NCI-H748 treated with DMSO at 0.1 percent for 48 hours (cell line): ENCODE measurements around the gene SUPT5H.

Experiments
- DNase-seq: peaks from one replicate; lab custom pipeline; 2025; lab: John Stamatoyannopoulos, UW

Gene SUPT5H

DNA sequence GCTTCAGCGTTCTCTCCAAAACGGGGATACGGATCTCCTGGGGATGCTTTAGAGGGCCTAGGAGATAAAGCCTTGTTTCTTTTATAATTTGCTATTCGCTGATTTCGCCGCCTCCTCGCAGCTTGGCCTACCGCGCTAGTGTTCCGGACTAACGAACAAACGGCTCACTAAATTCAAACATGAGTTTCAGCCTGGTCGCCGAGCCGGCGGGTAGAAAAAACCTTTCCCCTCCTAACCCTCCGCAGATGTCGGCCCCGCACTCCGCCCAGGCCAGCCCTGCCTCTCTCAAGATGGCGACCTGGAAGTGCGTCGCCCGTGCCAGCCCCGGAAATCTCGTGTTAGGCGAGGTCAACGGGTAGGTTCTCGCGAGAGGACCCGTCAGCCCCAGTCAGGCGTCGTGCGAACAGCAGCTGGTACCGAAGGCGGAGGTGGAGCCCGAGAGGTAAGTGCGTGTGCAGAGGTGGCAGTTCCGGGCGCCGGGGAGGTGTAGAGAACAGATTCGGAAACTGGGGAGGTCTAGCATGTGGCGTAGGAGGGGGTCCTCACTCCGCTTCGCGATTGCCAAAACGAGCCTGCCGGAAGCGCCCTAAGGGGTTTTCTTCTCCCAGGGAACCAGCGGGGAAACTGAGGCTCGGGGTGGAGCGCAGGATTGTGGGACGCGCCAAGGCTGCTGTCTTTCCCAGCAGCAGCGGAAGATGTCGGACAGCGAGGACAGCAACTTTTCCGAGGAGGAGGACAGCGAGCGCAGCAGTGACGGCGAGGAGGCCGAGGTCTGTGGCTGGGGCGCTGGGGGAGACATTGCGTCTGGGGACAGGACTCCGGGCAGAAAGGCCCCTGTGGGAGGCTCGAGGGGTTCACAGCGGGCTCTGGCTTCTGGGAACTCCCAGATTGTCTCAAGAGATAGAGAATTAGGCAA lies at the start of gene SUPT5H:
Gene SUPT5H (plus strand): TSS at position 387 of the 916 bp plus-strand sequence. CDS start 309 bp downstream, at position 696.
- DNase-seq: peak; percentile 93

DNA sequence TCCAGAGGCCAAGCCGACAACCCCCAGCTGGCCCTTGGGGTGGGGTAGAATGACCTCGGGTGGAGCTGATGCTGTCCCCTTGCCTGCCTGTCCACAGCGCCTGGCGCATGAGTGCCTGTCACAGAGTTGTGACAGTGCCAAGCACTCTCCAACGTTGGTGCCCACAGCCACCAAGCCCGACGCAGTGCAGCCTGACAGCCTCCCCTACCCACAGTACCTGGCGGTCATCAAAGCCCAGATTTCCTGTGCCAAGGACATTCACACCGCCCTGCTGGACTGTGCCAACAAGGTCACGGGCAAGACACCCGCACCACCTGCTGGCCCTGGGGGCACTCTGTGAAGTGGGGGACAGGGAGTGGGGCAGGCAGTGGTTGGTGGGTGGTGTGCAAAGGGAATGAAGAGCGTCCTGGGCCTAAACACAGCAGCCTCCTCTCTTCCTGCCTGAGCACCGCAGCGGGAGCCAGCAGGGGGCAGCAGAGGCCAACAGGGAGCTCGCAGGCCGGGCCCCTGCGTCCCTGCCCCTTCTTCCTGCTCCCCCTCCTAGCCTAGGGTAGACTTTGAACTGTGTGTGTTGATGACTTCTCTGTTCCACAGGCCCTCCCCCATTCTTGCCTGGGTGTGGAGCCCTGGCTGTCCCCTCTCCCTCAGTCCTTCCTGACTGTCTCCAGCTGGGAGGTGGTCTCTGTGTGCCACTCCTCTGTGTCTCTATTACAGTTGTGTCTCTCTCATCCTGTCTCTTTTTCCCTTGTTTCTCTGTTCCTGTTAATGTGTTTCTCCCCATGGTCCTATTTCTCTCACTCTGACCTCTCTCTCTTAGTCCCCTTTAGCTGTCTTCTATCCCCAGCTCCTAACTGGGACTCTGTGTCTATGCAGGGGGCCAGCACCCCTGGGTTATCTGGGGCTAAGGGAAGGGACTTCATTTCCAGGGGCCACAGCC lies 47.8 kb upstream of the SUPT5H start:
- DNase-seq: peak; percentile 66

DNA sequence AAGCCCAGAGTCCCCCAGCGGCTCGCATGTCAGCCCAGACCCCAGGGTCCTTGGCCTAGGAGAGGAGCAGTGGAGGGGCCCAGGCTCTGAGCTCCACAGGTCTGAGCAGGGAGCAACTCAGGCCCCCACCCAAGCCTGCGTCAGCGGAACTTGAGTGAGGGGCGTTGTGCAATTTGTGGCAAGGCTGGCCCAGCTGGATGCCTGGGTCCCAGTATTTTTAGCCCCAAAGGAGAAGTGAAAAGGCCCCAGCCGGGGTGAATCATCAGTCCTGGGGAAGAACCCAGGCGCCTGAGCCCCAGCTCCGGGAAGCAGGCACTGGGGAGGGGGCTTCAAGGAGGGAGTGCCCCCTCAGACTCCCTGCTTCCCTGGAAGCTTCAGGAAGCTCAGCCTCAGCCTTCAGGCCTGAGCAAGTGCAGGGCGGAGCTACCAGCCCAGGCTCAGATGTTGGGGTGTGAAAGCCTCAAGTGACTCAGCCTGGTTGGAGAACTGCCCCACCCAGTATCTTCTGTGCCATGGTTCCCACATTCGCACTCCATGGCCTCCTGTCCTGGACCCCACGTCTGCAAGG lies 47.0 kb upstream of the SUPT5H start:
- no peak for DNase-seq

DNA sequence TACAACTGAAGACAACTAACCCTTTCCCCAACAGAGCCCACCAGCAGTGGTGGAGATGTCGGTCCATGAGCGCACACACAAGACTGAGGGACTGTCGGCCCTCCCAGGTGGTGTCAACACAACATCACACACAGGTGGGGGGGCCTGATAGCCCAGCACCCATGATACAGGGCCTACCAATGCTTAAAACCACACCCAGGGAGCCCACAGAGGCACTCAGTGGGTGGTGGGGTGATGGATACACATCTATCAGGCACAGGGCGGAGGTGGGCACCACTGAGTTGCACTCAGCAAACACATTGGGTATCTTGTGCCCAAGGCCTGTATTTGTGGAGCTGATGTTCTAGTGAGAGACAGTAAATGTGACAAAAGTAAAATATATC lies 45.7 kb upstream of the SUPT5H start:
- DNase-seq: no peak

DNA sequence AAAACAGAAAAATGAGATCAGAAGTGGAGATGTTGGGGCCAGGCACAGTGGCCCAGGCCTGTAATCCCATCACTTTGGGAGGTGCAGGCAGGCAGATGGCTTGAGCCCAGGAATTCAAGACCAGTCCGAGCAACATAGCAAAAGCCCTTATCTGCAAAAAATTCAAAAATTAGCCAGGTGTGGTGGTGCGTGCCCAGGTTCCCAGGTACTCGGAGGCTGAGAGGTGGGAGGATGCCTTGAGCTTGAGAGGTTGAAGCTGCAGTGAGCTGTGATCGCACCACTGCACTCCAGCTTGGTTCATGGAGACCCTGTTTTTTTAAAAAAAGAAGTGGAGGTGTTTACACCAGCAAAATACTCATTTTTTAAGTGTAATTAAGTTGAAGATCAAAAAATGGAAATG lies 45.3 kb upstream of the SUPT5H start:
- DNase-seq: no peak

DNA sequence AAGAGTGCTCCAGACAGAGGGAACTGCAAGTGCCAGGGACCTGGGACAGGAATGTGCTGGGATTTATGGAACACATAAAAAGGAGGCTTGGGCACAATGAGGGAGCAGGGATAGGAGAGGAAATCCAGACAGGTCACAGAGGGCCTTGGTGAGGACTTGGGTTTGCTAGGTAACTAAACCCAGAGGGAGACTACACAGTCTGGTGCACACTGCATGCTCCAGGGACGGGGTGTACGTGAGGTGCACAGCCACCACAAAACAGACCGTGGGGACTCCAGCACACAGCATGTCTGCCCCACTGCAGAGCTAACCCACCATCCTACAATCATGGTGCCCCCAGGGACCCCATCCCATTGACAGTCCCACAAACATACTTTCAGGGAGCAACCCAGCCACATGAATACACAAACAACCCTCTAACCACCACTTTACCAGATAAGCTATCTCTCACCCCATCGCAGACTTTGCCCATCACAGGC lies 44.3 kb upstream of the SUPT5H start:
- DNase-seq: no peak

DNA sequence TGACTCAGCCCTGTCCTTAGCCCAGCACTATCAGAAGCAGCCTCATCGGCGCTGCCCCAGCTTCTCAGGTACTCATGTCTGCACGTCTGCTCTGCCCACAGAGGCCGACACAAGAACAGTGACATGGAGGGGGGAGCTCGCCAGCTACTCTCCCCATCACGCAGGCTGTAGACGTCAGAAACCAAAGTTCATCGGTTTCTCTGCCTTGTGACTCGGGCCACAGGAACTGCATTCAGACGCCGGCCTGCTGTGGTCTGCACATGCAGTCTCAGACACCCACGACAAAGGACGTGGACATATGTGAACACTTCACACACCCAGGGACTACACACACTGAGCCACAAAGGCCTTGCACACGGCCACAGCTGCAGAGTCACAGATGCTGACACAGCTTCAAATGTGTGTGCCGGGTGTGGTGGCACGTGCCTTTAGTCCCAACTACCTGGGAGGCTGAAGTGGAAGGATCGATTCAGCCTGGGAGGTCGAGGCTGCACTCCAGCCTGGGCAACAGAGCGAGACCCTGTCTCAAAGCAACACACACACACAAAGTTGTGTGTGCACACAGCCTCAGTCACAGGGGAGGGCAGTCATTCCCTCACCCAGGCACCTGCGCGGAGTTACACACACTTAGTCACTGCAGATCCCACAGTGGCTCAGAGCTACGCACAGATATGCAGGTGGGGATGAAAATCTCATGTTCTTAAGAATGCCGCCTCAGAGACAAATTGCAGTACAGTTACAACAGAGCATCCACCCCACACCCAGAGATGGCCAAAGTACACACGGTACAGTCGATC lies 43.6 kb upstream of the SUPT5H start:
- DNase-seq: no peak

DNA sequence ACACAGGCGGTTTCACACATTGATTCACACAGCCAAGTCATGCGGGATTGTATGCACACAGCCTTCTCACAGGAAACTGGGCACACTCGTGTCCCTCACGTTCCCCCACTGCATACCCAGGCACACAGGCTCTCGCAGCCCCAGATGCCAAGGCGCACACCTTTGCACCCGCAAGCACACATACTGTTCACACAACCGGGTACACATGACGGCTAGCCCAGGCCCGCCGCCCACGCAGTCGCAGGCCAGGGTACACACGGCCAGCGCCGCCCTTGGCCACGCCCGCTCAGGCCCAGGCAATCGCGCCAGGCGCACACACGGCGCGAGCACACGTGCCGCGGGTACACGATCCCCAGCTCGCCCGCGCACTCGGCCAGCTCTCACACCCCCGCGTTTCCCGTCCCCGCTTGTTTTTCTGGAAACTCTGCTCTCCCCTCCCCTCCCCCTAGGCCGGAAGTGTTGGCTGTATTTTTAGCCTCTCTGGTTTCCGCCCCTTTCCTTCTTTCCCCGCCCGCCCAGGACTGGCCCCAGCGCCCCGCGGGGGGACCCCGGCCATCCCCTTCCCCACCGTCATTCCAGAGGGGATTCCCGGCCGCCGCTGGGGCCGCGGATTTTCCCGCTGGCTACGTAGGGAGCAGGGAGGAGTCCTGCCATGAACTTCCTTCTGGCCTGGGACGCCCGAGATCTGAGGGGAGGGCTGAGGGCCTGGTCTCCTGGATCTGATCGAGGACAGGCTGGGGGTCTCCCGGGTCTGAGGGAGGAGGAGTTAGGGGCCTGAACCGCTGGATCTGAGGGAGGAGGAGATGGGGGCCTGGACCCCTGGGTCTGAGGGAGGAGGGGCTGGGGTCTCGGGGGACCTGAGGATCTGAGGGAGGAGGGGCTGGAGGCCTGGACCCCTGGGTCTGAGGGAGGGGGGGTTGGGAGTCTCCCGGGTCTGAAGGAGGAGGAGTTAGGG lies 42.8 kb upstream of the SUPT5H start:
- peak; percentile 69 for DNase-seq

DNA sequence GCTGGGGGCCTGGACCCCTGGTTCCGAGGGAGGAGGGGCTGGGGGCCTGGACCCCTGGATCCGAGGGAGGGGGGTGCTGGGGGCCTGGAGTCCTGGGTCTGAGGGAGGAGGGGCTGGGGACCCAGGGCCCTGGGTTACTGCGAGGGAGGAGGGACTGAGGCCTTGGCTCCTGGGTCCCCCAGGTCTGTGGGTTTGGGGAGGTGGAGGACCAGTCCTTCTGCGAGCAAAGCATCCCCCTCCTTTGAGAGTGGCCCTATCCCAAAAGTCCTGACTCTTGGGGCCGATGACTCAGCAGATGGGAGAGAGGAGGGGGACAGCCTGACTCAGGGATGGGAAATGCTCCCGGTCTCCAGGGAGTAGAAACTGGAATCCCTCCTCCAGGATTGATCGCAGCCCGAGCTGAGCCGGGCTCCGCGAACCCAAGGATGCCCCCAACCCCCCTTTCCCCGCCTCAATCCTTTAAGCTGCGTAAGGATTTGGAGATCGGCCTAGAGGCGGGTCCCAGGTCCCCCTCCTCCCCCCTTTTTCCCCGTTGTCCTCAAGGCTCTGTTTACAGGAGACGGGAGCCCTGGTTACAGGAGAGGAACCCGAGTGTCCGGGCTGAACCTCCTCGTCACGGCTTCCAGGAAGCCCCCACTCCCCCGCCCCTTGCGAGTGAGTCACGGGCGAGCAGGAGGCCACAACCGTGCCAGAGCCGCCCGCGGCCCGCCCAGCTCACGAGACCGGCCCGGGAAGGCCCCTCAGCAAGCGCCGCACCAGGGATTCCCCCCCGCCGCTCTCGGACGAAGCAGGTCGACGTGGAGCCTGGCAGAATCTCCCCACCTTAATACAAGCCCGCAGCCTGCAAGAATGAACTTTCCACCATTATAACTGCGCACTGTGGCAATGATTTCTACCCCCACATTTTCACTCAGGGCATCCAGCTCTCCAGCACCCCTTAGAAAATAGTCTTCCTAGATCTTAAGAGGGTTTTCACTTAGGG lies 41.8 kb upstream of the SUPT5H start:
- DNase-seq: peak; percentile 48

DNA sequence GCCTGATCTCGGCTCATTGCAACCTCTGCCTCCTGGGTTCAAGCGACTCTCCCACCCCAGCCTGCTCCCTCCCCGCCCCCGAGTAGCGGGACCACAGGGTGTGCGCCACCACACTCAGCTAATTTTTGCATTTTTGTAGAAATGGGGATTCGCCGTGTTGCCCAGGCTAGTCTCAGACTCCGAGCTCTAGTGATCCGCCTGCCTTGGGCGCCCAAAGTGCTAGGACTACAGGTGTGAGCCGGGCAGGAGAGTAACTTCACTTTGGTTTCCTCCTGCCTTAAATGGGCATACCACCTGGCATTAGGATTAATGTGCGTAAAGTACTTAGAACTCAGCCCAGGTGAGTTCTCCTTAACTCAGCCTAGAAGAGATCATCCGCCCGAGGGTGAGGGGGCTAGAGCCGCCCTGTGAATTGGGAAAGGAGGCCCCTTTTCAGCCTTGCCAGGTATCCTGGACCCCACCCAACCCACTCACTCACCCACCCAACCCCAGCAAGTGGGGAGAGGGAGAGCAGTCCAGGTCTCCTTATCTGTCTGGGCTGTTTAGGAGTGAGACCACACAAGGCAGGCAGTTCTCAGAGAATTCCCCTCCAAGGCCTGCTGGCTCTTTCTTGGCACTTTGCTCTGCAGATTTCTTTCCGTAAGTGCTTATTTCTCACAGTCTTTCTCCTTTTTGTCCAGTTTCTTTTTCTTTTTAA lies 40.0 kb upstream of the SUPT5H start:
- DNase-seq: no peak

DNA sequence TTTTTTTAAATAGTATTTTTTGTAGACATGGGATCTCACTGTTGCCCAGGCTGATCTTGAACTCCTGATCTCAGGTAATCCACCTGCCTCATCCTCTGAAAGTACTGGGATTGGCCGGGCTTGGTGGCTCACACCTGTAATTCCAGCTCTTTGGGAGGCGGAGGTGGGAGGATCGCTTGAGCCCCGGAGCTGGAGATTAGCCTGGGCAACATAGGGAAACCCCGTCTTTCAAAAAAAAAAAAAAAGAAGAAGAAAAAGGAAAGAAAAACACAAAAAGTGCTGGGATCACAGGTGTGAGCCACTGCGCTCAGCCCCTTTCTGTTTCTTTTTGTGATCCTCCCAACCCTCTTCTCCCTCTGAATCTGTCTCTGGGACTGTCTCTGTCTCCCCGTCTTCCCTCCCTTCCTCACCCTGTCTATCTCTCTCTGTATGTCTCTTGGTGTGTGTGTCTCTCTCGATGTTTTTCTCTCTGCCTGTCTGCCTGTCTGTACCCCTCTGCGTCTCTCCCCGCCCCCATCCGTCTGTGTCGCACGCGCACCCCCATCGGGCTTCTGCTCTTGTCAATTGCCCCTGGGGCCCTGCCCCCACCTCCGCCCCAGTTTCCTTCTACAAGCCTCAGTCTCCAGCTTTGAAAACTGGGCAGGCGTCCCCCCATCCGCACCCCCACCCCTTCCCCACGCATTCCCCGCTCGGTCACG lies 39.3 kb upstream of the SUPT5H start:
- peak; percentile 24 for DNase-seq

DNA sequence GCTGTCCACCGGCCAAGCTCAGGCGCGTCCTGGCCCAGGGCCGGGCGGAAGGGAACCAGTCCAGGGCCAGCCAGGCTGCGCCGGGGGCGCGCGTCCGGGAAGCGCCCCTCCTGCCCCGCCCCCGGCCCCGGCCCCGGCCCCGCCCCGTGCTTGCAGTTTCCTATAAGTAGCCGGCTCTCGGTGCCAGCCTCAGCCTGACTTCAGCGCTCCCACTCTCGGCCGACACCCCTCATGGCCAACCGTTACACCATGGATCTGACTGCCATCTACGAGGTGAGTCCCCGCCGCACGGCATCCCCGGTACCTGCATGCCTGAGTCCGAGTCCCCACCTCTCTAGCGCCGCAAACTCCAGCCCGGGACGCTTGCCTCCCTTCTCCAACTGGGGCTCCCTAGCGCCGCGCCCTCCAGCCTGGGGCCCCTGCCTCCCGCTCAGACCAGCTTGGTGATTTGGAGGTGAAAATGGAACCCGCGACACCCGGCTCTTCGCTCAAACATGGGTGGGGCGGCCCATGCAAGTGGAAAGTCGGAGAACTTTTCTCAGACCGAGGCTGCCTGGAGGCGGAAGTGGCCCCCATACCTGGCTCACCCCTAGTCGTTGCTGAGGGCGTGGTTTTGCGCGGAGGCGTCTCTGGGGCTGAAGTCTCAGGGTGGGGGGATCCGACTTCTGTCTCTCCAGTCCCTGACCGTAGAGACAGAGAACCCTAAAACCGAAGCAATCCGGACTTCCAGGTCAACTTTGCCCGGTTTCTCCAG lies 38.5 kb upstream of the SUPT5H start, which contains the start of gene ZFP36:
Gene ZFP36 (plus strand): TSS at position 192 of the 754 bp plus-strand sequence. CDS start 58 bp downstream, at position 250.
- peak; percentile 79 for DNase-seq

DNA sequence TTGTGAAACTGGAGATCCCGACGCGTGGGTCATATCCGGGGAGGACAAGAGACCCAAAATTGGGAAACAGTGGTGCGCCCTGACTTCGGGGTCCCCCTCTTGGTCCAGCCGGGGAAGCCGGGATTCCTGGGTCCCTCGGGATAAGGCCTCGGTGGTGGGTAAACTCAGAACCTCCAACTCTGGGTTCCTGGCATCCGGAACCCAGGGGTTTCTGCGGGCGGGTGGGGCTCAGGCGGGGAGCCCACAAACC lies 38.0 kb upstream of the SUPT5H start:
- no peak for DNase-seq

DNA sequence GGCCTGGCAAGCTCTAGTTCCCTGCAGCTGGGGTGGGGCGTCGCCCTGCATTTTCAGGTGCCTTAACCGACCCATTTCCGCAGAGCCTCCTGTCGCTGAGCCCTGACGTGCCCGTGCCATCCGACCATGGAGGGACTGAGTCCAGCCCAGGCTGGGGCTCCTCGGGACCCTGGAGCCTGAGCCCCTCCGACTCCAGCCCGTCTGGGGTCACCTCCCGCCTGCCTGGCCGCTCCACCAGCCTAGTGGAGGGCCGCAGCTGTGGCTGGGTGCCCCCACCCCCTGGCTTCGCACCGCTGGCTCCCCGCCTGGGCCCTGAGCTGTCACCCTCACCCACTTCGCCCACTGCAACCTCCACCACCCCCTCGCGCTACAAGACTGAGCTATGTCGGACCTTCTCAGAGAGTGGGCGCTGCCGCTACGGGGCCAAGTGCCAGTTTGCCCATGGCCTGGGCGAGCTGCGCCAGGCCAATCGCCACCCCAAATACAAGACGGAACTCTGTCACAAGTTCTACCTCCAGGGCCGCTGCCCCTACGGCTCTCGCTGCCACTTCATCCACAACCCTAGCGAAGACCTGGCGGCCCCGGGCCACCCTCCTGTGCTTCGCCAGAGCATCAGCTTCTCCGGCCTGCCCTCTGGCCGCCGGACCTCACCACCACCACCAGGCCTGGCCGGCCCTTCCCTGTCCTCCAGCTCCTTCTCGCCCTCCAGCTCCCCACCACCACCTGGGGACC lies 37.6 kb upstream of the SUPT5H start:
- no peak for DNase-seq

DNA sequence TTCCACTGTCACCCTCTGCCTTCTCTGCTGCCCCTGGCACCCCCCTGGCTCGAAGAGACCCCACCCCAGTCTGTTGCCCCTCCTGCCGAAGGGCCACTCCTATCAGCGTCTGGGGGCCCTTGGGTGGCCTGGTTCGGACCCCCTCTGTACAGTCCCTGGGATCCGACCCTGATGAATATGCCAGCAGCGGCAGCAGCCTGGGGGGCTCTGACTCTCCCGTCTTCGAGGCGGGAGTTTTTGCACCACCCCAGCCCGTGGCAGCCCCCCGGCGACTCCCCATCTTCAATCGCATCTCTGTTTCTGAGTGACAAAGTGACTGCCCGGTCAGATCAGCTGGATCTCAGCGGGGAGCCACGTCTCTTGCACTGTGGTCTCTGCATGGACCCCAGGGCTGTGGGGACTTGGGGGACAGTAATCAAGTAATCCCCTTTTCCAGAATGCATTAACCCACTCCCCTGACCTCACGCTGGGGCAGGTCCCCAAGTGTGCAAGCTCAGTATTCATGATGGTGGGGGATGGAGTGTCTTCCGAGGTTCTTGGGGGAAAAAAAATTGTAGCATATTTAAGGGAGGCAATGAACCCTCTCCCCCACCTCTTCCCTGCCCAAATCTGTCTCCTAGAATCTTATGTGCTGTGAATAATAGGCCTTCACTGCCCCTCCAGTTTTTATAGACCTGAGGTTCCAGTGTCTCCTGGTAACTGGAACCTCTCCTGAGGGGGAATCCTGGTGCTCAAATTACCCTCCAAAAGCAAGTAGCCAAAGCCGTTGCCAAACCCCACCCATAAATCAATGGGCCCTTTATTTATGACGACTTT lies 36.8 kb upstream of the SUPT5H start:
- DNase-seq: peak; percentile 70
